GM12878 (cell line): Measurements from ENCODE around the gene C12orf60. TPM values are rescaled to one million over a fixed set of nuclear protein-coding genes. Genes with fewer than 3 reads are reported as not detected.

Experiments
- CHD2 ChIP-seq: IDR thresholded peaks from 2 replicates; pipeline ENCODE4 v1.6.1; 2011; ENCODE audit warnings: low read depth, low read length, improper control_type of control experiment, borderline replicate concordance
- CREB1 ChIP-seq: IDR thresholded peaks from 2 replicates; pipeline ENCODE4 v1.6.1; 2012; ENCODE audit warnings: low read depth, mild to moderate bottlenecking, inconsistent platforms
- FOS ChIP-seq: IDR thresholded peaks from 3 replicates; pipeline ENCODE4 v1.6.1; 2011; ENCODE audit warnings: borderline replicate concordance; ENCODE audit not compliant: insufficient read length; ENCODE audit errors: extremely low read depth
- FOXK2 ChIP-seq: fragments of 450-650 bp; IDR thresholded peaks from 2 replicates; pipeline ENCODE4 v1.6.1; 2017; ENCODE audit warnings: mild to moderate bottlenecking, moderate library complexity
- GABPA ChIP-seq: IDR thresholded peaks from 2 replicates; pipeline ENCODE4 v1.6.1; 2014; ENCODE audit warnings: antibody characterized with exemption, low read depth, mild to moderate bottlenecking, inconsistent platforms
- HDAC2 ChIP-seq: fragments of 200-600 bp; sonication (generic); IDR thresholded peaks from 2 replicates; pipeline ENCODE4 v1.6.1; 2017
- IRF4 ChIP-seq: IDR thresholded peaks from 2 replicates; pipeline ENCODE4 v1.6.1; 2011; ENCODE audit warnings: low read depth, low read length
- JUNB ChIP-seq: IDR thresholded peaks from 2 replicates; pipeline ENCODE4 v1.6.1; 2016; ENCODE audit warnings: antibody characterized with exemption, mild to moderate bottlenecking
- MEF2A ChIP-seq: IDR thresholded peaks from 2 replicates; pipeline ENCODE4 v1.6.1; 2011; ENCODE audit warnings: low read depth, mild to moderate bottlenecking, low read length, moderate library complexity; ENCODE audit not compliant: insufficient read depth
- NFIC ChIP-seq: IDR thresholded peaks from 2 replicates; pipeline ENCODE4 v1.6.1; 2012; ENCODE audit warnings: low read depth, mild to moderate bottlenecking, inconsistent platforms, low read length, moderate library complexity
- NFXL1 ChIP-seq: fragments of 450-650 bp; IDR thresholded peaks from 2 replicates; pipeline ENCODE4 v1.6.1; 2017; ENCODE audit warnings: antibody characterized with exemption, mild to moderate bottlenecking, borderline replicate concordance
- RELA ChIP-seq: fragments of 450-650 bp; IDR thresholded peaks from 2 replicates; pipeline ENCODE4 v1.8.0; 2014; ENCODE audit warnings: borderline replicate concordance; ENCODE audit not compliant: partially characterized antibody
- RFX5 ChIP-seq: IDR thresholded peaks from 2 replicates; pipeline ENCODE4 v1.6.1; 2011; ENCODE audit warnings: low read depth, low read length, improper control_type of control experiment
- SP1 ChIP-seq: IDR thresholded peaks from one replicate; pipeline ENCODE4 v1.6.1; 2011; ENCODE audit warnings: low read depth, low read length
- YY1 ChIP-seq: IDR thresholded peaks from 2 replicates; pipeline ENCODE4 v1.6.1; 2011; ENCODE audit warnings: low read depth, mild to moderate bottlenecking, low read length
- ZNF274 ChIP-seq: IDR thresholded peaks from one replicate; pipeline ENCODE4 v1.8.0; 2011; ENCODE audit not compliant: insufficient read length, insufficient read depth
- polyA plus RNA-seq, 11 experiments: library from polyadenylated mRNA; depleted of rRNA in 4 of 11; unstranded in 6 of 11; stranded (reverse) in 5 of 11; fragments of >200 nt; fragmentation: Nextera tagmentation in 4 of 11; fragmentation: Illumina TruSeq in 1 of 11; extraction: Ambion mirVana in 4 of 11; extraction: Trizol in 1 of 11; gene quantifications; 1 replicate in 1 of 11; 2 replicates in 10 of 11; pipeline versions ENCODE4 v1.2.1 to v1.2.3, GENCODE V29; 2011 to 2016; ENCODE audit warnings: inconsistent platforms in 2 of 11, missing spikeins in 2 of 11, low read depth in 1 of 11
- total RNA-seq, 4 experiments: library from RNA; depleted of rRNA in 3 of 4; stranded (reverse); fragments of >200 nt in 3 of 4; fragmentation: Illumina TruSeq in 1 of 4; extraction: Trizol in 1 of 4; gene quantifications; 2 replicates each; pipeline versions ENCODE4 v1.2.1 to v1.2.3, GENCODE V29; 2013 to 2021
- TF ChIP-seq, protein P1 (sequence below): fragments of 450-650 bp; formaldehyde crosslinking; IDR thresholded peaks from 2 replicates; pipeline ENCODE4 v1.4.0; 2022; ENCODE audit warnings: mild to moderate bottlenecking, moderate library complexity
- TF ChIP-seq, protein P2 (sequence below): fragments of 450-650 bp; conservative IDR thresholded peaks from 2 replicates; pipeline ENCODE4 v1.6.1; 2017; ENCODE audit warnings: mild to moderate bottlenecking, moderate library complexity
- TF ChIP-seq, protein P3 (sequence below): fragments of 450-650 bp; IDR thresholded peaks from 2 replicates; pipeline ENCODE4 v1.6.1; 2017; ENCODE audit warnings: antibody characterized with exemption, mild to moderate bottlenecking, moderate library complexity
- TF ChIP-seq, protein P4 (sequence below): fragments of 150-350 bp; IDR thresholded peaks from 2 replicates; pipeline ENCODE4 v1.6.1; 2014; ENCODE audit warnings: mild to moderate bottlenecking, low read depth, low read length

The C12orf60 gene
- total and polyA plus RNA-seq, 10 of the 15 experiments (the other 5 are each of a cell fraction or from before 2014, with no cell fraction given), result 1.8 to 7.2 (median 3.2) TPM

DNA sequence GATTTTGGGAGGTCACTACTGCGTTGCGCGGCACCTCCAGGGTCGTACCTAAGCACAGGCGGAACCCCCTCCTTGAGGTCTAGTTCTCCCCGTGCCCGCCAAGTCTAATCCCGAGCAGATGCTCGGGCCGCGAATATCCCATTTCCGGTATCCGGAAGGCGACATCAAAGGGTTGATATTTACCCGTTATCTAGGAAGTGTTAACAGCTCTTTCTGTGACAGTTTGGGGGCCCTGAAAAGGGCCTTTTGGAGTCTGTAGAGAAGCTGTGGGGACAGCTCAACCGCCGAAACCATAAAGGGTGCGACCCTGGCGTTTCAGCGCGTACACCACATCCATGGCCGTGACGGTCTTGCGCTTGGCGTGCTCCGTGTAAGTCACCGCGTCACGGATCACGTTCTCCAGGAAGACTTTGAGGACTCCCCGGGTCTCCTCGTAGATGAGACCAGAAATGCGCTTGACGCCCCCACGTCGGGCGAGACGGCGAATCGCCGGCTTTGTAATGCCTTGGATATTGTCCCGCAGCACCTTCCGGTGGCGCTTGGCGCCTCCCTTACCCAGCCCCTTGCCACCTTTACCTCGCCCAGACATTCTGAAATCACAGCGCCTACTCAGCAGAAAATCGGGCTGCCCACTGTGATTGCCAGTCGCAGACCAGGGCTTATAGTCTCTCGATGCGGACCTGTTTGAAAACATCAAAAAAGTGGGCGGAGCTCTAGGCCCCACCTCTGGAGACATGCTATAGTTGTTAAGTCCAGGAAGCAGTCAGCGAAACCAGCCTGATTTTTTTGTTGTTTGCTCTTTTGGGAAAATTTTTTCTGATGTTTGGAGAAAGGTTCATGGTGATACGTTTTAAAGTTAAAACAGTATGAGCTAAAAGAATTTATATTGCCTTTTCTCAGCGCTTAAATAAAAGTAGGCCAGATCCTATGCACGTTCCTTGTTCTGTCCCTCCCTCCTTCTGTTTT, 32.7 kb upstream of the C12orf60 start (continued):
- TF ChIP-seq ZNF274 (no peak), GABPA (peak; percentile 27; the same call in 1 of the 2 replicates), FOS (no peak), RELA (peak; percentile 90), MEF2A (peak; percentile 65), FOXK2 (no peak), IRF4 (0 out of 2 replicates have a peak, but pooled peaks have one; percentile 20), YY1 (peak; percentile 56), JUNB (no peak), CHD2 (peak; percentile 87), RFX5 (peak; percentile 49; the same call in 1 of the 2 replicates), NFIC (peak; percentile 82), HDAC2 (no peak), CREB1 (peak; percentile 75), NFXL1 (no peak; the same call in 1 of the 2 replicates), SP1 (peak; percentile 68)
- TF ChIP-seq, protein P1, sequence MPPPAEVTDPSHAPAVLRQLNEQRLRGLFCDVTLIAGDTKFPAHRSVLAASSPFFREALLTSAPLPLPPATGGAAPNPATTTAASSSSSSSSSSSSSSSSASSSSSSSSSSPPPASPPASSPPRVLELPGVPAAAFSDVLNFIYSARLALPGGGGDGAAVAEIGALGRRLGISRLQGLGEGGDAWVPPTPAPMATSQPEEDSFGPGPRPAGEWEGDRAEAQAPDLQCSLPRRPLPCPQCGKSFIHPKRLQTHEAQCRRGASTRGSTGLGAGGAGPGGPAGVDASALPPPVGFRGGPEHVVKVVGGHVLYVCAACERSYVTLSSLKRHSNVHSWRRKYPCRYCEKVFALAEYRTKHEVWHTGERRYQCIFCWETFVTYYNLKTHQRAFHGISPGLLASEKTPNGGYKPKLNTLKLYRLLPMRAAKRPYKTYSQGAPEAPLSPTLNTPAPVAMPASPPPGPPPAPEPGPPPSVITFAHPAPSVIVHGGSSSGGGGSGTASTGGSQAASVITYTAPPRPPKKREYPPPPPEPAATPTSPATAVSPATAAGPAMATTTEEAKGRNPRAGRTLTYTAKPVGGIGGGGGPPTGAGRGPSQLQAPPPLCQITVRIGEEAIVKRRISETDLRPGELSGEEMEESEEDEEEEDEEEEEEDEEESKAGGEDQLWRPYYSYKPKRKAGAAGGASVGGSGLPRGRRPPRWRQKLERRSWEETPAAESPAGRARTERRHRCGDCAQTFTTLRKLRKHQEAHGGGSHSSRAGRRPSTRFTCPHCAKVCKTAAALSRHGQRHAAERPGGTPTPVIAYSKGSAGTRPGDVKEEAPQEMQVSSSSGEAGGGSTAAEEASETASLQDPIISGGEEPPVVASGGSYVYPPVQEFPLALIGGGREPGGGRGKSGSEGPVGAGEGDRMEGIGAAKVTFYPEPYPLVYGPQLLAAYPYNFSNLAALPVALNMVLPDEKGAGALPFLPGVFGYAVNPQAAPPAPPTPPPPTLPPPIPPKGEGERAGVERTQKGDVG, result peak; percentile 79
- TF ChIP-seq, protein P2, sequence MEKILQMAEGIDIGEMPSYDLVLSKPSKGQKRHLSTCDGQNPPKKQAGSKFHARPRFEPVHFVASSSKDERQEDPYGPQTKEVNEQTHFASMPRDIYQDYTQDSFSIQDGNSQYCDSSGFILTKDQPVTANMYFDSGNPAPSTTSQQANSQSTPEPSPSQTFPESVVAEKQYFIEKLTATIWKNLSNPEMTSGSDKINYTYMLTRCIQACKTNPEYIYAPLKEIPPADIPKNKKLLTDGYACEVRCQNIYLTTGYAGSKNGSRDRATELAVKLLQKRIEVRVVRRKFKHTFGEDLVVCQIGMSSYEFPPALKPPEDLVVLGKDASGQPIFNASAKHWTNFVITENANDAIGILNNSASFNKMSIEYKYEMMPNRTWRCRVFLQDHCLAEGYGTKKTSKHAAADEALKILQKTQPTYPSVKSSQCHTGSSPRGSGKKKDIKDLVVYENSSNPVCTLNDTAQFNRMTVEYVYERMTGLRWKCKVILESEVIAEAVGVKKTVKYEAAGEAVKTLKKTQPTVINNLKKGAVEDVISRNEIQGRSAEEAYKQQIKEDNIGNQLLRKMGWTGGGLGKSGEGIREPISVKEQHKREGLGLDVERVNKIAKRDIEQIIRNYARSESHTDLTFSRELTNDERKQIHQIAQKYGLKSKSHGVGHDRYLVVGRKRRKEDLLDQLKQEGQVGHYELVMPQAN, result peak; percentile 86; the same call in 1 of the 2 replicates
- TF ChIP-seq, protein P3, sequence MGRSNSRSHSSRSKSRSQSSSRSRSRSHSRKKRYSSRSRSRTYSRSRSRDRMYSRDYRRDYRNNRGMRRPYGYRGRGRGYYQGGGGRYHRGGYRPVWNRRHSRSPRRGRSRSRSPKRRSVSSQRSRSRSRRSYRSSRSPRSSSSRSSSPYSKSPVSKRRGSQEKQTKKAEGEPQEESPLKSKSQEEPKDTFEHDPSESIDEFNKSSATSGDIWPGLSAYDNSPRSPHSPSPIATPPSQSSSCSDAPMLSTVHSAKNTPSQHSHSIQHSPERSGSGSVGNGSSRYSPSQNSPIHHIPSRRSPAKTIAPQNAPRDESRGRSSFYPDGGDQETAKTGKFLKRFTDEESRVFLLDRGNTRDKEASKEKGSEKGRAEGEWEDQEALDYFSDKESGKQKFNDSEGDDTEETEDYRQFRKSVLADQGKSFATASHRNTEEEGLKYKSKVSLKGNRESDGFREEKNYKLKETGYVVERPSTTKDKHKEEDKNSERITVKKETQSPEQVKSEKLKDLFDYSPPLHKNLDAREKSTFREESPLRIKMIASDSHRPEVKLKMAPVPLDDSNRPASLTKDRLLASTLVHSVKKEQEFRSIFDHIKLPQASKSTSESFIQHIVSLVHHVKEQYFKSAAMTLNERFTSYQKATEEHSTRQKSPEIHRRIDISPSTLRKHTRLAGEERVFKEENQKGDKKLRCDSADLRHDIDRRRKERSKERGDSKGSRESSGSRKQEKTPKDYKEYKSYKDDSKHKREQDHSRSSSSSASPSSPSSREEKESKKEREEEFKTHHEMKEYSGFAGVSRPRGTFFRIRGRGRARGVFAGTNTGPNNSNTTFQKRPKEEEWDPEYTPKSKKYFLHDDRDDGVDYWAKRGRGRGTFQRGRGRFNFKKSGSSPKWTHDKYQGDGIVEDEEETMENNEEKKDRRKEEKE, result peak; percentile 66
- TF ChIP-seq, protein P4, sequence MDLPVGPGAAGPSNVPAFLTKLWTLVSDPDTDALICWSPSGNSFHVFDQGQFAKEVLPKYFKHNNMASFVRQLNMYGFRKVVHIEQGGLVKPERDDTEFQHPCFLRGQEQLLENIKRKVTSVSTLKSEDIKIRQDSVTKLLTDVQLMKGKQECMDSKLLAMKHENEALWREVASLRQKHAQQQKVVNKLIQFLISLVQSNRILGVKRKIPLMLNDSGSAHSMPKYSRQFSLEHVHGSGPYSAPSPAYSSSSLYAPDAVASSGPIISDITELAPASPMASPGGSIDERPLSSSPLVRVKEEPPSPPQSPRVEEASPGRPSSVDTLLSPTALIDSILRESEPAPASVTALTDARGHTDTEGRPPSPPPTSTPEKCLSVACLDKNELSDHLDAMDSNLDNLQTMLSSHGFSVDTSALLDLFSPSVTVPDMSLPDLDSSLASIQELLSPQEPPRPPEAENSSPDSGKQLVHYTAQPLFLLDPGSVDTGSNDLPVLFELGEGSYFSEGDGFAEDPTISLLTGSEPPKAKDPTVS, result no peak
